Limb (tissue), 2 donors: ENCODE data around the gene DNAJB14.
A peak's percentile ranks its signal among the peaks of the same experiment; 100 is the strongest.

Source experiments
- DNase-seq, 2 donors: peaks; one replicate each; pipeline ENCODE4 v3.0.0-alpha.2; 2016; ENCODE audit errors: extremely low spot score in 2 of 2

The DNAJB14 gene

DNA sequence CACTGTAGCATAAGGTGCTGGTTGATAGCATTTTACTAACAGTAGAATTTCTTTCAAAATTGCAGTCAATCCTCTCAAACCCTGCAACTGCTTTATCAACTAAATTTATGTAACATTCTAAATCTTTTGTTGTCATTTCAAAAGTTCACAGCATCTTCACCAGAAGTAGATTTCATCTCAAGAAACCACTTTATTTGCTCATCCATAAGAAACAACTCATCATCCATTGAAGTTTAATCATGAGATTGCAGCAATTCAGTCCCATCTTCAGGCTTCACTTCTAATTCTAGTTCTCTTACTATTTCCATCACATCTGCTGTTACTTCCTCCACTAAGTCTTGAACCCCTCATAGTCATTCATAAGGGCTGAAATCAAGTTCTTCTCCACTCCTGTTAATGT lies 73.8 kb downstream of the DNAJB14 start:
- no peak for DNase-seq

DNA sequence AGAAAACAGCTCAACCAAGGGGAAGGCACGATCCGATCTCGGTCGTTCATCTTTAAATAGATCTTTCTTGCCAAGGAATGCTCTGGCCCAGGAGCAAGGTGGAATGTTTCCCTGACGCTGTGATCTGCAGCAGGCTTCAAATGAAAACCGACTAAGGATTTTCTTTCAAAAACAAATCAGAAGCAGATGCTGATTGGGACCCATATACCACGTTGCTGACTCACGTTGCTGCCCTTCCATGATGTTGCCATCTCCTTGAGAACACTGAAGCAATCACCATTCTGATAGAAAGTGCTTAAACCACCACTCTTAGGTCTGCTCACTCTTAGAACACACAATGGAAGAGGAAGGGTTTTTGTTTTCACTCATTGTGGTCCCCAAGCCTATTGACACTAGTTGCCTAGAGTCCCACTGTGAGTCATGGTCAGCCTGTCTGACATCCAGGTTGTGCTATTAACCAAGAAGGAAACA lies 78.3 kb downstream of the DNAJB14 start:
- peak in 1 of 2 donors; percentile 3 for DNase-seq

DNA sequence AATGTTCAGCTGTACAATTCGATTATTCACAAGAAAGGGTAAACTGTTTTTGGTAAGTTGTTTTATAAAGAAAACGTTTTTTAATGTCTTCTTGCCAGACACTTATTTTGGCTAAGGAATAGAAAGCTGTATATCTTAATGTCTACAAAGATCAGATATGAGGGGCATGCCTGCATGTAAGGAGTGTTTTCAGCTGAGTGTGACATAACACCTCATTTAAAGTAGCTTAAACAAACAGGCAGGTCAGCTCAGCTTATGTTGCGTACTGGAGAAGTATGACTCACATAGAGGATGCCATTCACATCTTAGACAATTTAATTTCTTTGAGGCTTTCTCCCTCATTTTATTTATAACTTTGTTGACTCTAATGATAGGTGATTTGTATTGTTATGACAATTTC lies 82.6 kb downstream of the DNAJB14 start:
- DNase-seq = no peak

DNA sequence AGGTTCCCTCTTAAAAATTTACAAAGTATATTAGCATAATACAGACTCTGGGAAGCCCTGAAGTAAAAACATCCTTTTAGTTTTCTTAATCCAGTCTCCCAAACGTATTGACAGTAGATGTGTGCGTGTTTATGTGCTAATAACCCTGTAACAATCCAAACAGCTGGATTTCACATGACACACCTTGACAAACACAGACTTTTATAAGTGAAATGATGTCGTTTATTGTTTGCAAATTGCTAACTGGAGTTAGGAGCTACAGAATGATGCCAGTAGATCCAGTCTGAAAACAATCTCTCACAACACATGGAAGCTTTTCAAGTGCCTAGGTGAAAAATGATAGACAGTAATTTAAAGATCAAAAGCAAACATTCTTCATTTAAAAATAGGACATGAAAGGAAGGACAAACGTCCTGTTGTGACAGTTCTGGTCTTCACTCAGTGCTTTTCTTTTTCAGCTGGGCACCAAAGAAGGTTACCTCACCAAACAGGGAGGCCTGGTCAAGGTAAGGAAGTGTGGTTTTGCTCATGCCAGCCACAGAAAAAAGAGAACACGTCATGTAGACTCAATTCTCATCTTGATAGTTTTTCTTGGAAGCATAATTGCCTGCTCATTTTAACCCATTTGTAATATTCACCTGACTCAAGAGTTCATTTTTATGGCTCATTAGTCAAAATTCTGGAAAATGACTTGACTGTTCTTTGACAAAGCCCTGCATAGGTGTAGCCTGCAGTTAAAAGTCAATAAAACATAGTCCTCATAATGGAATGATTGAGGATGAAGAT lies 85.1 kb downstream of the DNAJB14 start:
- no peak for DNase-seq

DNA sequence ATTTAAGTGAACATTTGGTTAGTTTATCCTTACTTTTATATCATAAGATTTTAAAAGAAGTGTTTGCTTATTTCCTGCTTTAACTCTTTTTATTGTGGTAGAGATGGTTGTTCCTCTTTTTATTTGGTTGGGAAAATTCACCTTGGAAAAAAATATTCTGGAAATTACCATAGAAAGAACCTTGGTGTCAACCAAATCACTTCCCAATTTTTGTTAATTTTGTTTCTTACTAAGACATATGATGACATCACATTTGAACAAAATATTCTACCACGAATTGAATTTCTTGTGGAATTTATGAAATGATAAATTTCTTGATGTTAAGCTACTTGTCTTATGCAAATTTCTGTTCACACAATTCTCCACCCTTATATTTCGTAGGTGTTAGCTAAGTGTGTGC lies 85.9 kb downstream of the DNAJB14 start:
- DNase-seq = no peak

DNA sequence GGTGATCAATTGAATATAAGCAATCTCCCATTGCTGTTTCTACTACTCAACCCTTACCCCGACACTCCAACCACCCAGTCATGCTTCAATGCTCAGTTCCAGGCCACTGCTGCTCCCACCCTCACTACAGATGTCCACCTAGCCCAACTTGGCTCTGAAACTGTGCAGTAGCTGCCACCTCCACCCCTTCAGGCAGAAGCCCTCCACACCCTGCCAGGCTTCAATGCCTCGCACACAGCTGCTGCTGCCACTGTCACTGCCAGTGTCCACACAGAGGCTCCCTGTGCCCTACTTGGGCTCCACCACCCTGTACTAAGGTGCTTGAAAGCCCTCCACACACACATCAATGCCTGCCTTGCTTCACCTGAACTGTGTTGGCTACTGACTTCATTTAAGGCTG lies 86.8 kb downstream of the DNAJB14 start:
- no peak for DNase-seq

DNA sequence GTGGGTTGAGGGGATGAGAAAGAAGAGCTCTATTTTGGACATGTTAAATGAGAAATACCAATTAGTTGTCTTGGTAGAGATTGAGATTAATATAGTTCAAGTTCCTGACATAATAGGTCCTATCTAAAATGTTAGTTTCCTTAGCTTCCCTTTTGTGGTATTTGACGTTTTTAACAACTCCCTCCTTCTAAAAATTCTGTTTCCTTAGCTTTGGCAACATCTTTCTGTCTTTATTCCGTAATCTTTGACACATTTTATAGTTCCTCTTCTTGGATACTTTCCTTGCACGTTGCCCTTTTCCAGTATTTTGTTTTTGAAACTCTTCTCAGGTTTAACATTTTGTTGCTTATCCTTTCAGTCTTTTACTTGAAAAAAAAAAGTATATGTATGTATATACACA lies 89.1 kb downstream of the DNAJB14 start:
- no peak for DNase-seq

DNA sequence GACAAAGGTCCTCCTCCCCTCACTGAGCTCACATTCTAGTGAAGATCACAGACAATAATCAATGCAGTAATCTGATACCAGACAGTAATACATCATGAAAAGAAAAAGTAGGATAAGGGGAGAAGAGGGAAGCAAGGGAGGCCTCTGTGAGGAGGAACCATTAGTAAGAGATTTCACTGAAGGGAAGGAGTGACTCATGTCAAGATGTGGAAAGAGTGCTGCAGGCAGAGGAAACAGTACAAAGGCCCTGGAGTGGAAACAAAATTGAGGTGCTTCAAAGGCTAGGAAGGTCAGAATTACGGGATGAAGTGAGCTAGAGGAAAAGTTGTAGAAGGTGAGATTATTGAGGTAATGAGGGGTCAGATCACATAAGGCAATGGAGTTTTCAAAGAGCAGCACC lies 90.3 kb downstream of the DNAJB14 start:
- no peak for DNase-seq

DNA sequence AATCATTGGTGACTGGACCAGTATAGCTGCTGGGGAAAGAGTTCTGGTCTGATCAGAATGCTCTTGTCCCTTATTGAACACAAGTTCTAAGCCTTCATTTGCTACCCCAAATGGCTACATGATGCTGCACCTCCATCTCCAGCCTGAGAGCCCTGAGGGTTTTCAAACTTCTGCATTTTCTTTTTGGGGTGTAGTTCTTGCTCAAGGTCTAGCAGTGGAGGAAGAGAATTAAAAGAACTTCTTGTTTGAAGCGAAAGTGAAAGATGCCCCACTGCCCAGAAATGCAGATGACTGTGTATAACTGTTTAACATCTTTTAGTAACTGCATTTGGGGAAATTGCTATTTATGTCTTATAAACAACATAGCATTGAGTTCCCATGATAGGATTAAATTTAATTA lies 90.7 kb downstream of the DNAJB14 start:
- DNase-seq = no peak

DNA sequence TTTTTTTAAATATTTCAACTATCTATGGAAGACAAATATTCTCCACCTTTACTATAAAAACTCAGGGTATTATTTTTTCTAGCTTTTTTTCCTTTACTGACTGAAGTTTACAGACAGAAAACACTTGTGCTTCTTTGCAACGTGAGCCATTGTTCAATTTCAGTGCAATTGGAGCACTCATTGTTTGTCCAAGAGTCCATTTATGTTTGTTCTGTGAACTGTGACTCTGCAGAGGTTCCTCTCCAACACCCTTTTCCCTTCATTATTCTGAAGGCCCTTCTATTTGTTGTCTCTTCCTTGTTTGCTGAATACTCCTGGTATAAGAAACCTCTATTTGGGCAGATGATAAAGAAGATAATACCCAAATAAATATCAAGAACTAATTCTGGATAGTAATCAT lies 92.4 kb downstream of the DNAJB14 start:
- DNase-seq = no peak

DNA sequence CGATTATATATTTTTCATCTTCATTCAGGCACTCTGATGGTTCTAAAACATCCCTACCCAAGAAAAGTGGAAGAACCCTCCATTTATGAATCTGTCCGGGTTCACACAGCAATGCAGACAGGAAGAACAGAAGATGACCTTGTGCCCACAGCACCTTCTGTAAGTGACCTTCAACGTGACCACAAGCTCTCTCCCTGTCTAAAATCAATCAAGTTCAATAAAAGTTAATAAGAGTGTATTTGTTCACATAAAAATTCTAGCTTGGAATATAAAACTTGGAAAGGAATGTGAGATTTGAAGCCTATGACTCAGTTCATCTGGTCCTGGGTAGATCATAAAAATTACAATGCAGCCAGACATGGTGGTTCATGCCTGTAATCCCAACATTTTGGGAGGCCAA lies 93.2 kb downstream of the DNAJB14 start:
- DNase-seq = no peak

DNA sequence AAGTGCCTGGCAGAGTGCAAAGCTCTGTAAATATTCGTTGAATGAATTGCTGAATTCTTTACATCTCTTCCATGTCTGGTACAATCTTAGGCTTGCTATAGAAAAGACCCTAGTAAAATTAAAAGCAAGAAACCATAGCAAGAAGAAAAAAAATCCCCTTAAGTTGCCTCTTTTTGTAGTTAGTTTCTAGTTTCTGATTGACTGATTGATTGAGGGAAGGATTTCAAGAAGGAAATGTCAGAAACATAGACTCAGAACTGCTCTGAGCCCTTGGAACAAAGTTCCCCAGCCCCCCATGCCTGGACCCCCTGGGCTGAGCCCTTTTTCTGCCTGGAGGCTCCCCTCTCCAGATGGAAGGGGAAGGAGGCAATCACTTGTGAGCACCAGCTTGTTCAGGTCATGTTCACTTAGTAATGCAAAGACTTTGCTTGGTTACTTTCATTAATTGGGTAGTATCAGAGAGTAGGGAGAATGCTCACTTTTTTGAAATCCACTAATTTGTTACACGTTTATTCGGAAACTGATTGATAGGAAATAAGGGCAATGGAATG lies 94.1 kb downstream of the DNAJB14 start:
- DNase-seq = no peak

DNA sequence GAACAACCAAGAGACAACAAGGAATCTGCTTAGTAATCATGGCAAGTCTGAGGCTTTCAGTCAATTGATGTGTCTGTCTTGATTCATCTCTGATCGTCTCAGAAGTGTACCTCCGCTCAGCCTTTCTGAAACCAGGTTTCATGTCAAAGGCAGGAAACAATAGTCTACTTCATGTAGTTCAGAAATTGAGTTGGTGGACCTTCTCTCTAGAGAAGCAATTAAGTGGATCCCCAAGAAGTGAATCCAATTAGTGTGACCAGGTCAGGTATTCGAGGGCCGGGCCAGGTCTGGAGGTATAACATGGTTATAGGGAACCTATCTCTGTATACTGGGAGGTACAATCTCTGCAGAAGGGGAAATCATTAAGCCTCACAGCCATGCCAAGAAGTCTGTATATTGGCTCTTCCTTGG lies 97.8 kb downstream of the DNAJB14 start:
- DNase-seq = no peak

DNA sequence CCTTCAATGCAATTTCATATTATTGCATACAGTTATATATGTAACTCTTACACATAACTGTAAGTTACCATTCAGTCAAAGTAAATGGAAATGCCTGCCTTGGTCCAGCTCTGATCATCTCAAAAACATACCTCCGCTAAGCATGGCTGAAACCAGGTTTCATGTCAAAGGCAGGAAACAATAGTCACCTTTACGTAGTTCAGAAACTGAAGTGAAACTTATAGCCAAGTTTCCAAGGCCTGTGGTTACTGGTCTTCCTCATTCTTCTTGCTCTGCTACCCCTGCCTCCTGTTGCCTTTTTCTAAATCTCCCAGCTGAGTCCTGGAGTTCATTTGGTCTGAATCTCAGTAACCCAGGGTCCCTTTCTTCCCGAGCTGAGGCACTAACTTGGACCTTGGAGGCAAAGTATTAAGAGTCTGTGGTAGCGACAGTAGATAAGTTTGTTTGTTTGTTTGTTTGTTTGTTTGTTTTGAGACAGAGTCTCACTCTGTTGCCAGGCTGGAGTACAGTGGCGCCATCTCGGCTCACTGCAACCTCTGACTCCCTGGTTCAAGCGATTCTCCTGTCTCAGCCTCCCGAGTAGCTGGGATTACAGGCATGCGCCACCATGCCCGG lies 98.9 kb downstream of the DNAJB14 start:
- DNase-seq = no peak

DNA sequence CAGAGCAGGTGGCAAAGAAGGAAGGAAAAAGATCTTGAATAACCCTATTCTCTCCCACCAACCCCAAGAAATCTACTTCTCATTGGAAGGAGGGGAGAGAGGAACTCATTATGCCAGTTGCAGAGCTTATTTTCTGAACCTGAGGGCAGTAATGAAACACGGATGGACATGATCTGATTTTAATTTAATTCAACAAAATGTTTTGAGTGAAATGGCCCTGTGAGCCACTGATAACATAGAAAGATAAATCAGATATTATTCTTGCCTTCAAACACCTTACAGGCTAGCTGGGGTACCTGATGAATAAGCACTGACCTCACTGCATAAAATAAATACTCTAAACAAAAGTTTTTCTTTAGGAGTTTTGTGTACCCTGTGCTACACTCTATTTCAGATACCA lies 99.5 kb downstream of the DNAJB14 start:
- no peak for DNase-seq
